ENCODE measurements around the gene AGBL1.

DNA sequence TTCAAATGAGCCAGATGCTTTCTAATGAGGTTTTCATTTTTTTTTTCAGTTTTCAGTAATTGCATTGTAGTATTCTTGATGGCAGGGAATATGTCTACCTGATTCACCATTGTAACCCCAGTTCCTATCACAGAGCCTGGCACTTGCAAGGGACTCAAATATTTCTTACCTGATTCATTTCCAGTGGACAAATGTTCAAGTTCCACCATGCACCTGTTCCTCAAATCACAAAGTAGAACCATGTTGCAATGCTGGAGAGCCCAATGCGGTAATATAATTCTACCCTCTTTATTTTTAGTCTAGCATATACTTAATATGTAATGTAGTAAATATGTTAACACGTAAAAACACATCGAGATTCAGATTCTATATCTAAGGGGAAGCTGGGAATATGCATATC is 722.6 kb downstream of the AGBL1 start:
- TF ChIP-seq, protein P1, sequence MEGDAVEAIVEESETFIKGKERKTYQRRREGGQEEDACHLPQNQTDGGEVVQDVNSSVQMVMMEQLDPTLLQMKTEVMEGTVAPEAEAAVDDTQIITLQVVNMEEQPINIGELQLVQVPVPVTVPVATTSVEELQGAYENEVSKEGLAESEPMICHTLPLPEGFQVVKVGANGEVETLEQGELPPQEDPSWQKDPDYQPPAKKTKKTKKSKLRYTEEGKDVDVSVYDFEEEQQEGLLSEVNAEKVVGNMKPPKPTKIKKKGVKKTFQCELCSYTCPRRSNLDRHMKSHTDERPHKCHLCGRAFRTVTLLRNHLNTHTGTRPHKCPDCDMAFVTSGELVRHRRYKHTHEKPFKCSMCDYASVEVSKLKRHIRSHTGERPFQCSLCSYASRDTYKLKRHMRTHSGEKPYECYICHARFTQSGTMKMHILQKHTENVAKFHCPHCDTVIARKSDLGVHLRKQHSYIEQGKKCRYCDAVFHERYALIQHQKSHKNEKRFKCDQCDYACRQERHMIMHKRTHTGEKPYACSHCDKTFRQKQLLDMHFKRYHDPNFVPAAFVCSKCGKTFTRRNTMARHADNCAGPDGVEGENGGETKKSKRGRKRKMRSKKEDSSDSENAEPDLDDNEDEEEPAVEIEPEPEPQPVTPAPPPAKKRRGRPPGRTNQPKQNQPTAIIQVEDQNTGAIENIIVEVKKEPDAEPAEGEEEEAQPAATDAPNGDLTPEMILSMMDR (IDR thresholded peaks at IDR 0.05): no peak
- no peak for TF ChIP-seq POLR2A (IDR thresholded peaks at IDR 0.05)

Data from right lobe of liver (tissue), 4 donors.